Measurements from ENCODE around the gene TIMM9. TPM values are rescaled to one million over a fixed set of nuclear protein-coding genes. Genes with fewer than 3 reads are reported as not detected.
"Not testable (repeated sequence)": the region's sequence is repeated elsewhere in the genome, so short reads cannot be mapped to it uniquely, and the experiment has no call there.

The TIMM9 gene
- total RNA-seq, 2 donors from 2014 or later = 28.1 to 31.5 TPM

GRCh38 chr14:58390830-58391229, 36.5 kb downstream of the TIMM9 start:
- no peaks in the 10 kb centered on the region for H3K36me3 Mint-ChIP-seq (ENCODE audit: low read depth)
- DNase-seq = no peak
- H3K27me3 Mint-ChIP-seq = no peaks in the 10 kb centered on the region
- H3K4me1 Mint-ChIP-seq = no peaks in the 10 kb centered on the region
- no peak overlapping the region for H3K4me3 Mint-ChIP-seq
- no peaks in the 10 kb centered on the region for H3K9me3 ChIP-seq (ENCODE audit: control insufficient read depth, low read length, poor library complexity, severe bottlenecking)
- ATAC-seq = no peak
- H3K27ac Mint-ChIP-seq = no peak overlapping the region

- Mint-ChIP-seq H3K36me3 (ENCODE audit: low read depth) (peaks cover 7% of the 10 kb centered on the region), H3K4me3 (no peak overlapping the region), H3K27me3 (no peaks in the 10 kb centered on the region), H3K4me1 (peaks cover 10% of the 10 kb centered on the region), H3K27ac (no peak overlapping the region)
- no peak for ATAC-seq
- H3K9me3 ChIP-seq (ENCODE audit: control insufficient read depth, low read length, poor library complexity, severe bottlenecking) = no peaks in the 10 kb centered on the region
- no peak for DNase-seq
These were observed 50.5 kb downstream of the TIMM9 start for GRCh38 chr14:58376791-58377190.

GRCh38 chr14:58368956-58369355, 58.4 kb downstream of the TIMM9 start:
- Mint-ChIP-seq H3K27ac (no peak overlapping the region), H3K4me3 (no peak overlapping the region), H3K36me3 (ENCODE audit: low read depth) (peaks cover 11% of the 10 kb centered on the region), H3K4me1 (peaks cover 5% of the 10 kb centered on the region), H3K27me3 (no peaks in the 10 kb centered on the region)
- no peaks in the 10 kb centered on the region for H3K9me3 ChIP-seq (ENCODE audit: control insufficient read depth, low read length, poor library complexity, severe bottlenecking)
- DNase-seq = no peak
- no peak for ATAC-seq

GRCh38 chr14:58367296-58367695, 60.0 kb downstream of the TIMM9 start:
- H3K9me3 ChIP-seq (ENCODE audit: control insufficient read depth, low read length, poor library complexity, severe bottlenecking) = no peaks in the 10 kb centered on the region
- Mint-ChIP-seq H3K4me1 (peaks cover 5% of the 10 kb centered on the region), H3K4me3 (no peak overlapping the region), H3K27me3 (no peaks in the 10 kb centered on the region), H3K27ac (peak overlapping the region; percentile 29), H3K36me3 (ENCODE audit: low read depth) (peaks cover 11% of the 10 kb centered on the region)
- ATAC-seq (no peak), DNase-seq (no peak)

GRCh38 chr14:58364316-58364715, 63.0 kb downstream of the TIMM9 start:
- Mint-ChIP-seq H3K27ac (no peak overlapping the region), H3K4me1 (peaks cover 7% of the 10 kb centered on the region), H3K27me3 (no peaks in the 10 kb centered on the region), H3K4me3 (no peak overlapping the region), H3K36me3 (ENCODE audit: low read depth) (peaks cover 9% of the 10 kb centered on the region)
- no peak for DNase-seq
- no peaks in the 10 kb centered on the region for H3K9me3 ChIP-seq (ENCODE audit: control insufficient read depth, low read length, poor library complexity, severe bottlenecking)
- ATAC-seq = no peak

- Mint-ChIP-seq H3K27me3 (no peaks in the 10 kb centered on the region), H3K36me3 (ENCODE audit: low read depth) (peaks cover 9% of the 10 kb centered on the region), H3K4me3 (no peak overlapping the region), H3K4me1 (peaks cover 7% of the 10 kb centered on the region), H3K27ac (no peak overlapping the region)
- ATAC-seq (peak; percentile 72), DNase-seq (no peak)
- no peaks in the 10 kb centered on the region for H3K9me3 ChIP-seq (ENCODE audit: control insufficient read depth, low read length, poor library complexity, severe bottlenecking)
These were observed 64.4 kb downstream of the TIMM9 start for GRCh38 chr14:58362798-58363412.

- not testable (repeated sequence) for ATAC-seq; H3K36me3 Mint-ChIP-seq (ENCODE audit: low read depth); H3K27ac Mint-ChIP-seq
These were observed 65.1 kb downstream of the TIMM9 start for GRCh38 chr14:58362272-58362671.

More at GRCh38 chr14:58362272-58362671, 65.1 kb downstream of the TIMM9 start:
- DNase-seq; H3K27me3 Mint-ChIP-seq; H3K4me3 Mint-ChIP-seq; H3K4me1 Mint-ChIP-seq; H3K9me3 ChIP-seq (ENCODE audit: control insufficient read depth, low read length, poor library complexity, severe bottlenecking): not testable (repeated sequence)

Other genes starting within 250 kb of the TIMM9 start
- 10 to 100 TPM; 35.5 to 38.0 TPM for gene ACTR10, start 227.4 kb downstream of the TIMM9 start, total RNA-seq
- gene PSMA3, start 182.7 kb downstream of the TIMM9 start, total RNA-seq = 100 to 1,000 TPM; 101 to 102 TPM
- gene ARID4A, start 129.0 kb downstream of the TIMM9 start, total RNA-seq = 10 to 100 TPM; 87.1 to 90.2 TPM
- not detected for gene TOMM20L, start 31.6 kb downstream of the TIMM9 start, total RNA-seq
- 10 to 100 TPM; 23.4 to 29.1 TPM for gene KIAA0586, start 188 bp upstream of the TIMM9 start, total RNA-seq
- 1 to 10 TPM in 1 of 2 donors, under 1 TPM in 1; 0.91 to 1.8 TPM for gene DACT1, start 210.4 kb upstream of the TIMM9 start, total RNA-seq